DOHH2 (cell line): Measurements from ENCODE around the gene CAV1.

ENCODE experiments used
- H3F3A ChIP-seq: fragments of 200-600 bp; sonication (generic), shearing (Covaris generic); 2 replicates; pipeline ENCODE4 v1.6.0; 2016; ENCODE audit warnings: antibody characterized with exemption, mild to moderate bottlenecking; ENCODE audit not compliant: control insufficient read depth, insufficient read depth
- H3K27ac ChIP-seq: fragments of 200-600 bp; sonication (generic); 2 replicates; pipeline ENCODE4 v1.5.1; 2014; ENCODE audit warnings: low read depth, mild to moderate bottlenecking, low read length, moderate library complexity
- H3K27me3 ChIP-seq: fragments of 200-600 bp; sonication (generic); 2 replicates; pipeline ENCODE4 v1.6.1; 2014; ENCODE audit warnings: mild to moderate bottlenecking, low read length, mixed read lengths; ENCODE audit not compliant: control insufficient read depth
- H3K36me3 ChIP-seq: fragments of 200-600 bp; sonication (generic); 2 replicates; pipeline ENCODE4 v1.6.1; 2014; ENCODE audit warnings: mild to moderate bottlenecking, low read length, moderate library complexity, mixed read lengths; ENCODE audit not compliant: control insufficient read depth
- H3K4me1 ChIP-seq: fragments of 200-600 bp; sonication (generic); 2 replicates; pipeline ENCODE4 v1.6.1; 2014; ENCODE audit warnings: mild to moderate bottlenecking, low read length, mixed read lengths; ENCODE audit not compliant: control insufficient read depth
- H3K4me2 ChIP-seq: fragments of 200-600 bp; sonication (generic); 2 replicates; pipeline ENCODE4 v1.6.0; 2014; ENCODE audit warnings: mild to moderate bottlenecking, low read length, moderate library complexity
- H3K4me3 ChIP-seq: fragments of 200-600 bp; sonication (generic); 2 replicates; pipeline ENCODE4 v1.5.1; 2014; ENCODE audit warnings: mild to moderate bottlenecking, low read length, mixed read lengths
- H3K79me2 ChIP-seq: fragments of 200-600 bp; sonication (generic); 2 replicates; pipeline ENCODE4 v1.6.1; 2014; ENCODE audit warnings: mild to moderate bottlenecking, low read length, mixed read lengths; ENCODE audit not compliant: control insufficient read depth
- H3K9me2 ChIP-seq: fragments of 200-600 bp; sonication (generic); replicated peaks from 2 replicates; pipeline ENCODE4 v1.6.1; 2014; ENCODE audit warnings: mild to moderate bottlenecking, low read length, mixed read lengths; ENCODE audit not compliant: control insufficient read depth
- H3K9me3 ChIP-seq: fragments of 200-600 bp; sonication (generic); 2 replicates; pipeline ENCODE4 v1.6.1; 2014; ENCODE audit warnings: antibody characterized with exemption, low read length, mixed read lengths; ENCODE audit not compliant: control insufficient read depth, insufficient read depth
- H4K20me1 ChIP-seq: fragments of 200-600 bp; sonication (generic); 2 replicates; pipeline ENCODE4 v1.6.0; 2014; ENCODE audit warnings: low read depth, mild to moderate bottlenecking, antibody characterized with exemption, low read length, moderate library complexity; ENCODE audit not compliant: control insufficient read depth, insufficient read depth
- EZH2phosphoT487 ChIP-seq: fragments of 200-600 bp; sonication (generic); IDR thresholded peaks from 2 replicates; pipeline ENCODE4 v1.6.1; 2017; ENCODE audit warnings: borderline replicate concordance, mild to moderate bottlenecking, antibody characterized with exemption, low read length, moderate library complexity, mixed read lengths
- TF ChIP-seq, protein P1 (sequence below): fragments of 200-600 bp; sonication (generic); IDR thresholded peaks from one replicate; pipeline ENCODE4 v1.5.1; 2014; ENCODE audit warnings: antibody characterized with exemption, mild to moderate bottlenecking, low read depth, low read length; ENCODE audit not compliant: poor library complexity, severe bottlenecking

CAV1 gene

GRCh38 chr7:116577320-116577871 lies 52.6 kb downstream of the CAV1 start:
- Histone ChIP-seq H3K9me3 (no peaks in the 10 kb centered on the region), H3K27ac (no peak overlapping the region), H3K4me2 (no peak overlapping the region), H3K36me3 (no peaks in the 10 kb centered on the region), H3K4me1 (peaks cover 10% of the 10 kb centered on the region), H3K79me2 (no peaks in the 10 kb centered on the region), H3K27me3 (no peaks in the 10 kb centered on the region), H3F3A (no peaks in the 10 kb centered on the region), H3K4me3 (no peak overlapping the region), H3K9me2 (no peaks in the 10 kb centered on the region), H4K20me1 (no peaks in the 10 kb centered on the region)
- TF ChIP-seq EZH2phosphoT487, result no peak
- TF ChIP-seq, protein P1, sequence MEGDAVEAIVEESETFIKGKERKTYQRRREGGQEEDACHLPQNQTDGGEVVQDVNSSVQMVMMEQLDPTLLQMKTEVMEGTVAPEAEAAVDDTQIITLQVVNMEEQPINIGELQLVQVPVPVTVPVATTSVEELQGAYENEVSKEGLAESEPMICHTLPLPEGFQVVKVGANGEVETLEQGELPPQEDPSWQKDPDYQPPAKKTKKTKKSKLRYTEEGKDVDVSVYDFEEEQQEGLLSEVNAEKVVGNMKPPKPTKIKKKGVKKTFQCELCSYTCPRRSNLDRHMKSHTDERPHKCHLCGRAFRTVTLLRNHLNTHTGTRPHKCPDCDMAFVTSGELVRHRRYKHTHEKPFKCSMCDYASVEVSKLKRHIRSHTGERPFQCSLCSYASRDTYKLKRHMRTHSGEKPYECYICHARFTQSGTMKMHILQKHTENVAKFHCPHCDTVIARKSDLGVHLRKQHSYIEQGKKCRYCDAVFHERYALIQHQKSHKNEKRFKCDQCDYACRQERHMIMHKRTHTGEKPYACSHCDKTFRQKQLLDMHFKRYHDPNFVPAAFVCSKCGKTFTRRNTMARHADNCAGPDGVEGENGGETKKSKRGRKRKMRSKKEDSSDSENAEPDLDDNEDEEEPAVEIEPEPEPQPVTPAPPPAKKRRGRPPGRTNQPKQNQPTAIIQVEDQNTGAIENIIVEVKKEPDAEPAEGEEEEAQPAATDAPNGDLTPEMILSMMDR, result no peak

GRCh38 chr7:116578526-116578925 lies 53.7 kb downstream of the CAV1 start:
- Histone ChIP-seq H3K4me1 (peaks cover 7% of the 10 kb centered on the region), H3F3A (no peaks in the 10 kb centered on the region)
- no peak for TF ChIP-seq EZH2phosphoT487
- TF ChIP-seq, protein P1, result no peak

DNA sequence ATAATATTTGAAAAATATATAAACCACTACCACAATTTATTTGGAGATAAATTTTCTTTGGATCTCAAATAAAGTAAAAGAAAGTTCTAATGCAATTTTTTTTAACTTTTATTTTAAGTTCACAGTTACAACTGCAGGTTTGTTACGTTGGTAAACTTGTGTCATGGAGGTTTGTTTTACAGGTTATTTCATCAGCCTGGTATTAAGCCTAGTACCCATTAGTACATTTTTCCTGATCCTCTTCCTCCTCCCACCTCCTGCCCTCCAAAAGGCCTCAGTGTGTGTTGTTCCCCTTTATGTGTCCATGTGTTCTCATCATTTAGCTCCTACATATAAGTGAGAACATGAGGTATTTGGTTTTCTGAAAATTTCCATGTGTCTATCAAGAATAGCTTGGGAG lies 54.5 kb downstream of the CAV1 start:
- H3K27ac ChIP-seq, result no peak overlapping the region
- H3K36me3 ChIP-seq, result no peaks in the 10 kb centered on the region
- H3K4me3 ChIP-seq, result no peak overlapping the region
- no peak overlapping the region for H3K4me2 ChIP-seq
- TF ChIP-seq, protein P1, result no peak
- no peak for TF ChIP-seq EZH2phosphoT487
- no peaks in the 10 kb centered on the region for H3F3A ChIP-seq
- H3K9me2 ChIP-seq, result no peaks in the 10 kb centered on the region
- no peaks in the 10 kb centered on the region for H3K9me3 ChIP-seq
- no peaks in the 10 kb centered on the region for H4K20me1 ChIP-seq
- no peaks in the 10 kb centered on the region for H3K79me2 ChIP-seq
- no peaks in the 10 kb centered on the region for H3K4me1 ChIP-seq
- no peaks in the 10 kb centered on the region for H3K27me3 ChIP-seq

More at GRCh38 chr7:116578526-116578925, 53.7 kb downstream of the CAV1 start:
- Histone ChIP-seq H3K36me3 (no peaks in the 10 kb centered on the region), H3K27ac (no peak overlapping the region), H3K27me3 (no peaks in the 10 kb centered on the region), H3K4me3 (no peak overlapping the region), H3K4me2 (no peak overlapping the region), H3K9me3 (no peaks in the 10 kb centered on the region), H4K20me1 (no peaks in the 10 kb centered on the region), H3K79me2 (no peaks in the 10 kb centered on the region), H3K9me2 (no peaks in the 10 kb centered on the region)
